Skeletal muscle cell (primary cell): ENCODE data around the gene ANKS3.
A peak's percentile ranks its signal among the peaks of the same experiment; 100 is the strongest.
"Not testable (repeated sequence)": the region's sequence is repeated elsewhere in the genome, so short reads cannot be mapped to it uniquely, and the experiment has no call there.

Experiments used
- DNase-seq: peaks from one replicate; pipeline ENCODE4 v3.0.0-alpha.2; 2010; ENCODE audit warnings: low read depth
- H3K4me3 ChIP-seq: 2 replicates; pipeline ENCODE4 v1.5.1; 2011; ENCODE audit warnings: low read depth, mild to moderate bottlenecking, control low read depth, low read length, moderate library complexity

ANKS3 gene

GRCh38 chr16:4760221-4760910 is 26.3 kb upstream of the ANKS3 start:
- no peak for DNase-seq
- H3K4me3 ChIP-seq = no peak overlapping the region

DNA sequence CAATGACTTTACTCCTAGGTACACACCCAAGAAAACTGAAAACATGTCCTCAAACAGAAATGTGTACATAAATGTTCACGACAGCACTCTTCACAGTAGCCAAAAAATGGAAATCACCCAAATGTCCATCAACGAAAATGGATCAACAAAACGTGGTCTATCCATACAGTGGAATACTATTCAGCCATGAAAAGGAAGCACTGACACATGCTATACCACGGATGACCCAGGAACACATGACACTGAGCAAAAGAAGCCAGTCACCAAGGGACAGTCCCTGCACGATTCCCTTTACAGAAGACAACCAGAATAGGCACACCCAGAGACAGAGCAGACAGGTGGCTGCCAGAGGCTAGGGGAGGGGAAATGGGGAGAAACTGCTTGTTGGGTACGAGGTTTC is 21.6 kb upstream of the ANKS3 start:
- DNase-seq = no peak
- H3K4me3 ChIP-seq = no peak overlapping the region

DNA sequence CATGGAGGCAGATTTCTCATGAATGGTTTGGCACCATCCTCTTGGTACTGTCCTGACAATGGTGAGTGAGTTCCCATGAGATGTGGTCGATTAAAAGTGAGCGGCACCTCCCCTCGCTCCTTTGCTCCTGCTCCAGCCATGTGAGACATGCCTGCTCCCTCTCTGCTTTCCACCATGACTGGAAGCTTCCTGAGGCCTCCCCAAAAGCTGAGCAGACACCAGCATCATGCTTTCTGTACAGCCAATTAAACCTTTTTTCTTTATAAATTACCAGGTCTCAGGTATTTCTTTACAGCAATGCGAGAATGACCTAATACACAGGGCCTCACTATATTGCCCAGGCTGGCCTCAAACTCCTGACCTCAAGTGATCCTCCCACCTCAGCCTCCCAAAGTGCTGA is 20.8 kb upstream of the ANKS3 start:
- no peak overlapping the region for H3K4me3 ChIP-seq
- DNase-seq = no peak

- no peak overlapping the region for H3K4me3 ChIP-seq
- DNase-seq = no peak
These were observed 19.2 kb upstream of the ANKS3 start for GRCh38 chr16:4753227-4753626.

GRCh38 chr16:4752351-4753100 is 18.5 kb upstream of the ANKS3 start:
- H3K4me3 ChIP-seq = no peak overlapping the region
- DNase-seq = no peak

- DNase-seq = no peak
- H3K4me3 ChIP-seq = no peak overlapping the region
These were observed 16.8 kb upstream of the ANKS3 start for GRCh38 chr16:4750896-4751295.

GRCh38 chr16:4749700-4750257 is 15.7 kb upstream of the ANKS3 start:
- no peak for DNase-seq
- H3K4me3 ChIP-seq = no peak overlapping the region

GRCh38 chr16:4748682-4749411 is 14.8 kb upstream of the ANKS3 start:
- H3K4me3 ChIP-seq = no peak overlapping the region
- no peak for DNase-seq

GRCh38 chr16:4747906-4748681 is 14.0 kb upstream of the ANKS3 start:
- no peak overlapping the region for H3K4me3 ChIP-seq
- DNase-seq = no peak

GRCh38 chr16:4746991-4747574 is 13.0 kb upstream of the ANKS3 start:
- H3K4me3 ChIP-seq = no peak overlapping the region
- no peak for DNase-seq

- no peak for DNase-seq
These were observed 12.1 kb upstream of the ANKS3 start for GRCh38 chr16:4746215-4746614.

GRCh38 chr16:4745274-4745569 is 11.2 kb upstream of the ANKS3 start:
- DNase-seq = no peak
- H3K4me3 ChIP-seq = no peak overlapping the region

More at GRCh38 chr16:4746215-4746614, 12.1 kb upstream of the ANKS3 start:
- H3K4me3 ChIP-seq = no peak overlapping the region

GRCh38 chr16:4744555-4745273 is 10.6 kb upstream of the ANKS3 start:
- no peak for DNase-seq

GRCh38 chr16:4743226-4743878 is 9.3 kb upstream of the ANKS3 start:
- peak overlapping the region; percentile 9 for H3K4me3 ChIP-seq
- DNase-seq = no peak

More at GRCh38 chr16:4744555-4745273, 10.6 kb upstream of the ANKS3 start:
- no peak overlapping the region for H3K4me3 ChIP-seq

GRCh38 chr16:4738370-4738769 is 4.3 kb upstream of the ANKS3 start:
- DNase-seq, H3K4me3 ChIP-seq: not testable (repeated sequence)

DNA sequence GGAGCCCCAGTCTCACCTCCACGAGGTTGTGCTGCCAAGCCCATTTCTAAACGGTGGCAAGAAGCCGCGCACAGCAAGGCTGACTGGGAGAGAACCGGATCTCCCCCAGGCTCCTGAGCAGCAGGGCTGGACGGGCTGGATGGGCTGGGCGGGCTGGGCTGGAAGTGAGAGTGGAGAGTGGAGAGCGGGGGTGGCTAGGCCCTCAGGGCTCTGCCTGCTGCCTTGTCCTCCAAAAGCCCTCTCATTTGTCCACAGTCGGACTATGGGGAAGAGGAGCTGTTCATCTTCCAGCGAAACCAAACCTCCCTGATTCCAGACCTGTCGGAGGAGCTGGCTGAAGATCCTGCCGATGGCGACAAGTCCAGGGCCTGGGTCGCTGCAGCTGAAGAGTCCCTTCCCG is 3.5 kb upstream of the ANKS3 start:
- no peak overlapping the region for H3K4me3 ChIP-seq
- no peak for DNase-seq

- no peak overlapping the region for H3K4me3 ChIP-seq
- DNase-seq = no peak
These were observed 2.5 kb upstream of the ANKS3 start for GRCh38 chr16:4736546-4736945.
